Measurements from ENCODE around the gene CDCA3. TPM values are rescaled to one million over a fixed set of nuclear protein-coding genes. Genes with fewer than 3 reads are reported as not detected.
A peak's percentile ranks its signal among the peaks of the same experiment; 100 is the strongest.

CDCA3 gene
- polyA plus RNA-seq, 6 donors from 2014 or later: 0.74 to 1.0 (median 0.89) TPM; not detected in 2

DNA sequence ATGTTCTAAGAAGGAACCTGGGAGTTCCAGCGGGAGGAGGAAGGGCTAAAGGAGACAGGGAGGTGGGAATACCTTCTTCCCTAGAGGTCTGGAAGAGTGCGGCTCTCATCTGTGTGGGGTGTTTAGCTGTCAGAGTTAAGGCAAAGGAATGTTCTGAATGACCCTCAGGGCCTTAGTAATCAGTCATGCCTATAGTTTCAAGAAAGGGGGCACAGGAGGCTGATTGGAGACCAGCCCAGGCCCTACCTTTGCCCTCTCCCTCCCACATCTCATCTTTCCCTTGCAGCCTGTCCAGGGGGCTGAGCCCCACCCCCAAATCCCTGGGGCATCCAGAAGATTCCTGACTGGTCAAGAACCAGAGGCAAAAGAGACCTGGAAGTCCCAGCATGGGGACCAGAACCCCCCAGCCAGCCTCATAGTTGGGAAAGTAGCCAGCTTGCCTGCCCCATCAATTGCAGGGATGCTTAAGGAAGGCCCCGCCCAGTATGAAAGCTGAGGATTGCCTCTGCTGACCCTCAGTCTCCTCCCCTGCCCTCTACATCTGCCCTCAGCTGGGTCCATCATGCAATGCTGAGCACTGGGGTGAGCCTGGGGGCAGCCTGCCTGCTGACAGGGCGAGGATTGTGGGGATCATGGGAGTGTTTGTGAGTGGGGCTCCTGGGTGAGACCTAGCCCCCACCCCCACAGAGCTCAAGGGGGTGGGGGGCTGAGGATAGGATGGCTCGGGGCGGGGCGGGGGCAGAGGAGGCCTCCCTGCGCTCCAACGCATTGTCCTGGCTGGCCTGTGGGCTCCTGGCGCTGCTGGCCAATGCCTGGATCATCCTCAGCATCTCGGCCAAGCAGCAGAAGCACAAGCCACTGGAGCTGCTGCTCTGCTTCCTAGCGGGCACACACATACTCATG, 27.7 kb downstream of the CDCA3 start:
- Mint-ChIP-seq H3K36me3 (peaks cover 0 to 21% of the 10 kb centered on the region in 2 donors), H3K27me3 (peaks cover 66 to 93% (median 92%) of the 10 kb centered on the region in 3 donors), H3K4me3 (peak overlapping the region in 1 of 8 donors; percentile 14), H3K4me1 (peaks cover 29 to 41% (median 31%) of the 10 kb centered on the region in 3 donors), H3K27ac (peak overlapping the region in 2 of 6 donors; percentile 70 to 78), H3K9me3 (no peaks in the 10 kb centered on the region)
- ATAC-seq (ENCODE audit: low read depth in 2 of 2): no peak
- DNase-seq: no peak

DNA sequence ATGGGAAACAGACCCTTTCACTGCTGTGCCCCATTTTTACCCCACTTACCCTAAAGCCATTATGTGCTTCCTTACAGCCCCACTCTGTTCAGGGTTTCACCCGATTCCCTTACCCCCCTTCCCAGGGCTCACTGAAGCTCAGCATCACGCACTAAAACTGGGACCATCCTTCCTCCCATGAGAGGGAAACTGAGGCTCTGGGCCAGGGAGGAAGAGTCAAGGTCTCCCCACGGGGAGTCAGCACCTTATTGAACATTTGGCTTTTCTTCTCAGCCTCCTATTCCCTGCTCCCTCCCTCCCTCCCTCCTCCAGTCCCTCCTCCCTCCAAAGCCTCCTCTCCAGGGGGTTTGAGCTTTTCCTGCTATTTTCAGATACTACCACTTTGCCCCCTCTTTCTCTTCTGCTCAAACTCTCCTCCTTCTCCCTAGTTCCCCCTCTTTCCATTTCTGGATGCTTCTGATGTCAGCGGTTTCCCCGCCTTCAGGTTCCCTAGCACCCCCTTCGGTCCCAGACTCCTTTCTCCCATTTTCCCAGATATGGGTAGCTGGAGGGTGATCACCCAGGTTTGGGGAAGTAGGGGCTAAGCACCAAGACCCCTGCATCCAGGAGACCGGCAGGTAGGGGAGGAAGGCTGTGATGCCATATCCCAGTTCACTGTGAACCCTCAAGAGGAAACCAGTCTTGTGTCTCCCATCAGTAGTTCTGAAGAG, 28.5 kb downstream of the CDCA3 start:
- Mint-ChIP-seq H3K36me3 (peaks cover 0 to 15% of the 10 kb centered on the region in 2 donors), H3K27me3 (peaks cover 61 to 93% (median 89%) of the 10 kb centered on the region in 3 donors), H3K4me1 (peaks cover 25 to 36% (median 29%) of the 10 kb centered on the region in 3 donors), H3K4me3 (peak overlapping the region in 4 of 8 donors; percentile 14 to 48 (median 24)), H3K9me3 (no peaks in the 10 kb centered on the region), H3K27ac (peak overlapping the region in 3 of 6 donors; percentile 11 to 78 (median 70))
- DNase-seq: no peak
- ATAC-seq (ENCODE audit: low read depth in 2 of 2): no peak

DNA sequence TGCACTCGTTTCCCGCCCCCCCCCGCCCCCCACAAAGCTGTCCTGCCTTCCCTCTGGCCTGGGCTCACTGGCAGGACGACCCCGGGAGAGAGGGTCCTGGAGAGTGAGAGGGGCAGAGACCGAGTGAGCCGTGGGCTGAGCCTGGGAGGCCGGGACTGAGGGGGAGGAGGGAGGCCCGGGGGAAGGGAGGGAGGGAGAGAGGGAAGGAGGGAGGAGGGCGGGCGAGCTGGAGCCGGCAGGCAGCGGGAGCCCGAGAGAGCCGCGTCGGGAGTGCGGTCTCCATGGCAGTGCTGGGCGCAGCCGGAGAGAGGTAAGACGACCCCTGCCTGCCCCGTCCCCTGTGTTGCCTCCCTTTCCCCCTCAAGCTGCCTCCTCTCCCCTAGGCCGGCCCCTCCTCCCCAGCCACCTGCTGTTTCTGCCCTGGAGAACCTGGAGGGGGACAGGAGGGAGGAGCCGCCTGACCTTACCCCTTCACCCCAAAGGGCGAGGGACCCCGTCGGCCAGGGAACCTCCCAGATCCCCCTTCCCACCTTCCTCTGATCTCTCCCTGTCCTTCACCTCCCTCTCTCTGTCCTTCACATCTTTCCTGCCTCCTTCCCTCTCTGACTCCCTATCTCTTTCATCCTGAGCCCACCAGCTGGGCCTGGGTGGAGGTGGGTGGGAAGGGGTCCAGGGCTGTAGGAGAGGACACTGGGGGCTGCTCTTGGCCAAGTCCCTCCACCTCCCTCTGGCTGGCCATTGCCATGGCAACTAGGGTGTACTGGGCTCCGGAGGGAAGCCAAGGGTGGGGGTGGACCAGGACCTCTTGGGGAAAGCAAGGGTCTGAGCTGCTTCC, 29.3 kb downstream of the CDCA3 start, which contains the start of gene GPR162:
Gene GPR162, plus strand, starts transcription at position 231 of the 835 bp plus-strand sequence. CDS start 2,078 bp downstream, outside the sequence.
- no peak for DNase-seq
- Mint-ChIP-seq H3K9me3 (no peaks in the 10 kb centered on the region), H3K4me3 (peak within 1 kb of the TSS in 7 of 8 donors; percentile 29 to 73 (median 53)), H3K4me1 (peaks cover 19 to 28% (median 24%) of the 10 kb centered on the region in 3 donors), H3K27ac (peak within 1 kb of the TSS in 3 of 6 donors; percentile 56 to 84 (median 81)), H3K36me3 (peaks cover 0 to 9% of the 10 kb centered on the region in 2 donors), H3K27me3 (peaks cover 53 to 89% (median 84%) of the 10 kb centered on the region in 3 donors)
- no peak for ATAC-seq (ENCODE audit: low read depth in 2 of 2)

DNA sequence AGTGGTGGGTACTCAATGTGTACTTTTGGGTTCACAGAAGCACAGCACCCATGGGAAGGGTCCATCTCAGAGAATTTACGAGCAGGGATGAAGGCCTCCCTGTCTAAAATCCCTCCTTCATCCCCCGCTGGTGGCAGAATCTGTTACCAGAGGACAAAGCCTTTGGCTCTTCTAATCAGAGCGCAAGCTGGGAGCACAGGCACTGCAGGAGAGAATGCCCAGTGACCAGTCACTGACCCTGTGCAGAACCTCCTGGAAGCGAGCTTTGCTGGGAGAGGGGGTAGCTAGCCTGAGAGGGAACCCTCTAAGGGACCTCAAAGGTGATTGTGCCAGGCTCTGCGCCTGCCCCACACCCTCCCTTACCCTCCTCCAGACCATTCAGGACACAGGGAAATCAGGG, 30.9 kb downstream of the CDCA3 start:
- H3K27ac Mint-ChIP-seq: no peak overlapping the region
- no peaks in the 10 kb centered on the region for H3K9me3 Mint-ChIP-seq
- peaks cover 17 to 18% (median 17%) of the 10 kb centered on the region in 3 donors for H3K4me1 Mint-ChIP-seq
- H3K27me3 Mint-ChIP-seq: peaks cover 45 to 74% (median 72%) of the 10 kb centered on the region in 3 donors
- H3K36me3 Mint-ChIP-seq: peaks cover 0 to 4% of the 10 kb centered on the region in 2 donors
- ATAC-seq (ENCODE audit: low read depth in 2 of 2) (no peak), DNase-seq (no peak)
- no peak overlapping the region for H3K4me3 Mint-ChIP-seq

DNA sequence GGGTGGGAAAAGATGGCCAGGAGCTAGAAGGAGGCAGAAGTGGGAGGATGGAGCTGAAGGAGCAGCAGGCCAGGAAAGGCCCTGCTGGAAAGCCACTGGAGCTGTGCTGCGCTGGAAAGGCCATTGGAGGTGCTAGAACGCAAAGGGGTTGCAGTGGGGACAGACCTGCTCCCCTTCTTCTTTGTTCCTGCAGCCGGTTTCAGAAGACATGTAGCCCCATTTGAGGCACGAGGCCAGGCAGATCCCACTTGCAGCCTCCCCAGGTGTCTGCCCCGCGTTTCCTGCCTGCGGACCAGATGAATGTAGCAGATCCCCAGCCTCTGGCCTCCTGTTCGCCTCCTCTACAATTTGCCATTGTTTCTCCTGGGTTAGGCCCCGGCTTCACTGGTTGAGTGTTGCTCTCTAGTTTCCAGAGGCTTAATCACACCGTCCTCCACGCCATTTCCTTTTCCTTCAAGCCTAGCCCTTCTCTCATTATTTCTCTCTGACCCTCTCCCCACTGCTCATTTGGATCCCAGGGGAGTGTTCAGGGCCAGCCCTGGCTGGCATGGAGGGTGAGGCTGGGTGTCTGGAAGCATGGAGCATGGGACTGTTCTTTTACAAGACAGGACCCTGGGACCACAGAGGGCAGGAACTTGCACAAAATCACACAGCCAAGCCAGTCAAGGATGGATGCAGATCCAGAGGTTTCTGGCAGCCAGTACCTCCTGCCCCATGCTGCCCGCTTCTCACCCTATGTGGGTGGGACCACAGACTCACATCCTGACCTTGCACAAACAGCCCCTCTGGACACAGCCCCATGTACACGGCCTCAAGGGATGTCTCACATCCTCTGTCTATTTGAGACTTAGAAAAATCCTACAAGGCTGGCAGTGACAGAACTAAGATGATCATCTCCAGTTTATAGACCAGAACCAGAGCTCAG, 31.7 kb downstream of the CDCA3 start:
- ATAC-seq (ENCODE audit: low read depth in 2 of 2) (no peak), DNase-seq (no peak)
- no peaks in the 10 kb centered on the region for H3K9me3 Mint-ChIP-seq
- peak overlapping the region in 1 of 6 donors; percentile 94 for H3K27ac Mint-ChIP-seq
- H3K4me1 Mint-ChIP-seq: peaks cover 12 to 17% (median 17%) of the 10 kb centered on the region in 3 donors
- no peak overlapping the region for H3K4me3 Mint-ChIP-seq
- no peaks in the 10 kb centered on the region for H3K36me3 Mint-ChIP-seq
- H3K27me3 Mint-ChIP-seq: peaks cover 38 to 72% (median 68%) of the 10 kb centered on the region in 3 donors

DNA sequence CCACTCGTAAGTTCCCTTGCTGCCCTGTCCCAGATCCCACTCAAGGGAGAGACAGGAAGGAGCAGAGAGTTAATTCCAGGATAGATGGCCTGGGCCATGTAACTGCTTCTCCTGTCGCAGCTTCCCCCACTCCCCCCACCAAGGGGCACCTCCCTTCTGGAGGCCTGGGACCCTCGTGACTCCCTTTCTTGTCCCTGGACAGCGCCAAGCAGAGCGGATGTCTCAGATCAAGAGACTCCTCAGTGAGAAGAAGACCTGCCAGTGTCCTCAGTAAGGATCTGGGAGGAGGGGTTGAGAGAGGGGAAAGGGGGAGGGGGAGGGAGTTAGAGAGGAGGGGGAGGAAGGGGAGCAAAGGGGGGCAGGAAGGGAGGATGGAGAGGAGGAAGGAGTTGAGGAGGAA, 32.4 kb downstream of the CDCA3 start:
- no peak for ATAC-seq (ENCODE audit: low read depth in 2 of 2)
- Mint-ChIP-seq H3K27me3 (peaks cover 32 to 70% (median 67%) of the 10 kb centered on the region in 3 donors), H3K4me1 (peaks cover 12 to 17% (median 17%) of the 10 kb centered on the region in 3 donors)

DNA sequence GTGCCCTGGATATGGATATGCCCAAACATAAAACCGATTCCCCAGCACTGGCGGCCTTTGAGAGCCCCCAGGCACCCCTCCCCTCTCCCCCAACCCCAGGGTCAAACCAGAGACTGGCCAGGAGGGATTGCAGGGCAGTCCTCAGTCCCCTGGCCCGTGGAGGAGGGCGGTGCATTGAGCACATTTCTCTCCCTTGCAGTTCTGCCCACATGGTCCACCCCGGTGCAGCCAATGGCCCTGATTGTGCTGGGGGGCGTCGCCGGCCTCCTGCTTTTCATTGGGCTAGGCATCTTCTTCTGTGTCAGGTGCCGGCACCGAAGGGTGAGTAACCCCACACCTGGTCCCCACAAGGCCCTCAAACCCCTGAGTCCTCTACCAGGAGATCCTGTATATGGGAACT, 32.9 kb downstream of the CDCA3 start:
- no peak for ATAC-seq (ENCODE audit: low read depth in 2 of 2)
- H3K4me3 Mint-ChIP-seq: no peak overlapping the region

More for the DNA sequence above, 32.4 kb downstream of the CDCA3 start:
- Mint-ChIP-seq H3K36me3 (no peaks in the 10 kb centered on the region), H3K4me3 (no peak overlapping the region), H3K9me3 (no peaks in the 10 kb centered on the region), H3K27ac (no peak overlapping the region)
- no peak for DNase-seq

DNA sequence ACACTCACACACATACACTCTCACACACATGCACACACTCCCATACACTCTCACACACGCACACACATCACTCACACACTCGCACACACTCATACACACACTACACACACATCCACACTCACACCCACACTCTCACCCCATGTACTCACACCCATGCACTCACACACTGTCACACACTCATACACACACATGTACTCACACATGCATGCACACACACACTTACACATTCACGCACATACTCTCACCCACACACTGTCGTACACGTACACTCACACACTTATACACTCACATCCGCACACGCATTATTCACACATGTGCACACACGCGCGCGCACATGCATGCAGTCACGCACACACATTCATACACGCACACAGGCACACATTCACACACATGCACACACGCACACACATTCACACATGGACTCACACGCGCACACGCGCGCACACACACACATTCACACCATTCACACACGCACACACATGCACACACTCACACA, 33.4 kb downstream of the CDCA3 start:
- peaks cover 27 to 60% (median 58%) of the 10 kb centered on the region in 3 donors for H3K27me3 Mint-ChIP-seq
- no peak overlapping the region for H3K4me3 Mint-ChIP-seq
- peak overlapping the region in 2 of 6 donors; percentile 28 to 54 for H3K27ac Mint-ChIP-seq
- no peak for DNase-seq
- no peak for ATAC-seq (ENCODE audit: low read depth in 2 of 2)
- H3K36me3 Mint-ChIP-seq: no peaks in the 10 kb centered on the region
- peaks cover 12 to 18% (median 17%) of the 10 kb centered on the region in 3 donors for H3K4me1 Mint-ChIP-seq
- H3K9me3 Mint-ChIP-seq: no peaks in the 10 kb centered on the region

More for the DNA sequence above, 32.9 kb downstream of the CDCA3 start:
- H3K27me3 Mint-ChIP-seq: peaks cover 31 to 66% (median 63%) of the 10 kb centered on the region in 3 donors
- no peak for DNase-seq
- no peaks in the 10 kb centered on the region for H3K9me3 Mint-ChIP-seq
- no peaks in the 10 kb centered on the region for H3K36me3 Mint-ChIP-seq
- H3K4me1 Mint-ChIP-seq: peaks cover 12 to 17% (median 17%) of the 10 kb centered on the region in 3 donors
- no peak overlapping the region for H3K27ac Mint-ChIP-seq

DNA sequence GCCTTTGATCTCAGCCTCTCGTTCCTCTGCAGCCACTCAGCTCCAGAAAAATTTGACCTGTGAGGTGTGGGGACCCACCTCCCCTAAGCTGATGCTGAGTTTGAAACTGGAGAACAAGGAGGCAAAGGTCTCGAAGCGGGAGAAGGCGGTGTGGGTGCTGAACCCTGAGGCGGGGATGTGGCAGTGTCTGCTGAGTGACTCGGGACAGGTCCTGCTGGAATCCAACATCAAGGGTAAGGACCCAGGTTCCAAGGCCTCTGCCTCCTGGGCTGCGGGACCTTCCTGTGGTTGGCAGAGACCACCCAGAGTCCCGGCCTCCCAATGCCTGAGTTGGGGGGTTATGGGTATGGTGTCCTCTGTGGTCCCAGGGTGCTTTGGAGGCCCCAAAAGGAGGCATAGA, 34.0 kb downstream of the CDCA3 start:
- no peak for ATAC-seq (ENCODE audit: low read depth in 2 of 2)
- Mint-ChIP-seq H3K27ac (no peak overlapping the region), H3K4me1 (peaks cover 10 to 21% (median 11%) of the 10 kb centered on the region in 3 donors), H3K9me3 (no peaks in the 10 kb centered on the region), H3K27me3 (peaks cover 30 to 54% (median 52%) of the 10 kb centered on the region in 3 donors), H3K4me3 (peak overlapping the region in 1 of 8 donors; percentile 66), H3K36me3 (no peaks in the 10 kb centered on the region)
- DNase-seq: no peak

GRCh38 chr12:6816598-6816997, 34.5 kb downstream of the CDCA3 start:
- no peak overlapping the region for H3K27ac Mint-ChIP-seq

DNA sequence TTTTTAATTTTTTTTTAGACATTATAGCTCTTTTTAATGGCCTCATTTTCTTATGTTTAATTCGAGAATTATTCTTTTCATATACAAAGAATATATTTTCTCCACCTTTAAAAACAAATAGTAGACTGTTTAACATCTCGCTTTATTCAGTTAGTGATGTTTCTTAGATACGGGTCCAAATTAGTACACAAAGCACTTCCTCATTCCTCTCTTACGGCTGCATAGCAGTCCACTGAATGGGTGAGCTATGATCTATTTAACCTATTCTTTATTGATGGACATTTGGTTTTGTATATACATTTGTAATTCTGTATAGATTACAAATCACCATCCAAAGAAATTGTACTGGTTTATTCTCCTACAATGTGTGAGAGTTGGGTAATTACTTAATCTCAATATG, 37.7 kb downstream of the CDCA3 start:
- Mint-ChIP-seq H3K4me3 (no peak overlapping the region), H3K4me1 (peaks cover 0 to 15% (median 3%) of the 10 kb centered on the region in 3 donors), H3K9me3 (no peaks in the 10 kb centered on the region), H3K27ac (no peak overlapping the region), H3K27me3 (peaks cover 14 to 29% (median 22%) of the 10 kb centered on the region in 3 donors), H3K36me3 (no peaks in the 10 kb centered on the region)
- DNase-seq (no peak), ATAC-seq (ENCODE audit: low read depth in 2 of 2) (no peak)

More at GRCh38 chr12:6816598-6816997, 34.5 kb downstream of the CDCA3 start:
- ATAC-seq (ENCODE audit: low read depth in 2 of 2): no peak
- no peaks in the 10 kb centered on the region for H3K36me3 Mint-ChIP-seq
- H3K4me1 Mint-ChIP-seq: peaks cover 7 to 20% (median 7%) of the 10 kb centered on the region in 3 donors
- H3K27me3 Mint-ChIP-seq: peaks cover 30 to 50% (median 47%) of the 10 kb centered on the region in 3 donors
- DNase-seq: no peak
- no peaks in the 10 kb centered on the region for H3K9me3 Mint-ChIP-seq
- H3K4me3 Mint-ChIP-seq: no peak overlapping the region
